GM12874 (cell line): ENCODE results near the gene NDFIP2.

Experiments used
- CTCF ChIP-seq: IDR thresholded peaks from 2 replicates; pipeline ENCODE4 v1.5.1; 2011; ENCODE audit warnings: low read depth, mild to moderate bottlenecking, control low read depth, low read length, moderate library complexity; ENCODE audit not compliant: insufficient read depth

The NDFIP2 gene

GRCh38 chr13:79496188-79496587, 15.2 kb downstream of the NDFIP2 start:
- TF ChIP-seq CTCF, result no peak

- TF ChIP-seq CTCF, result no peak
These were observed 16.1 kb downstream of the NDFIP2 start for GRCh38 chr13:79497064-79497463.

GRCh38 chr13:79497852-79498251, 16.9 kb downstream of the NDFIP2 start:
- TF ChIP-seq CTCF, result no peak

- no peak for TF ChIP-seq CTCF
These were observed 19.9 kb downstream of the NDFIP2 start for GRCh38 chr13:79500829-79501228.

DNA sequence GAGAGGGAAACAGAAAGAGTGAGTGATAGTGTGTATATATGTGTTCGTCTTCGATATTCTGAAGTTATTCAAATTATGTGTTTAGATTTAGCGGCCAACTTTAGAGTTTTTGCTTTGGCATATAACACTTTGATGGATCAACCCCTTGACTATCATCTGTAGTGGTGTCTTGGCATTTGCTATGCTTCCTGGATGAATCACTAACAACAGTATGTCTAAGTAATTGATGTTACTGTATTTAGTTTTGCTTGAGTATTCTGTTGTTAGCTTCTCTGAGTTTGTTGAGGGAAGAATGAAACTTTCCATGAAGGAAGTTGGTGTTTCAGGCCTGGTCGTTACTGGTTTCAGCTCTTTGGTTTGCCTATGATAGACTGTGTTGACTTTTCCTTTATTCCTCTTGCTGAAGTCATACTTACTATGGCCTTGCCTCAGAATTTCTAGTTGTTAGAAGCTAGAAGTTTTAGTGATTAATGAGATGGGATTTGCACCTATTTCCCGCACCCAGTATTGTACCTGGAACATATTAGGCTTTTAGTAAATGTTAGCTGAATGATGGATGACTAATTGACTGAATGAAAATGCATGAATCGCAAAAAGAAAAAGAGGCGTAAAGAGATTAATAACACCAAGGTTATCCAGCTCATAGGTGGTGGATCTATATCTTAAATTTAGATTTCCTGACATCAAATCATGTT, 20.7 kb downstream of the NDFIP2 start:
- TF ChIP-seq CTCF, result no peak

- no peak for TF ChIP-seq CTCF
These were observed 22.0 kb downstream of the NDFIP2 start for GRCh38 chr13:79502859-79503468.

GRCh38 chr13:79503473-79504017, 22.6 kb downstream of the NDFIP2 start:
- no peak for TF ChIP-seq CTCF
